GM23248 (cell line): ENCODE results near the gene COL16A1.

Experiments
- EZH2 ChIP-seq: fragments of 200-600 bp; sonication (generic); IDR thresholded peaks from 2 replicates; pipeline ENCODE4 v1.6.1; 2018; ENCODE audit warnings: antibody characterized with exemption, mild to moderate bottlenecking; ENCODE audit not compliant: insufficient read depth, poor library complexity, severe bottlenecking
- EZH2phosphoT487 ChIP-seq: fragments of 200-600 bp; sonication (generic); IDR thresholded peaks from 2 replicates; pipeline ENCODE4 v1.6.1; 2018; ENCODE audit warnings: antibody characterized with exemption, moderate library complexity, mild to moderate bottlenecking, low read depth; ENCODE audit not compliant: insufficient read depth

DNA sequence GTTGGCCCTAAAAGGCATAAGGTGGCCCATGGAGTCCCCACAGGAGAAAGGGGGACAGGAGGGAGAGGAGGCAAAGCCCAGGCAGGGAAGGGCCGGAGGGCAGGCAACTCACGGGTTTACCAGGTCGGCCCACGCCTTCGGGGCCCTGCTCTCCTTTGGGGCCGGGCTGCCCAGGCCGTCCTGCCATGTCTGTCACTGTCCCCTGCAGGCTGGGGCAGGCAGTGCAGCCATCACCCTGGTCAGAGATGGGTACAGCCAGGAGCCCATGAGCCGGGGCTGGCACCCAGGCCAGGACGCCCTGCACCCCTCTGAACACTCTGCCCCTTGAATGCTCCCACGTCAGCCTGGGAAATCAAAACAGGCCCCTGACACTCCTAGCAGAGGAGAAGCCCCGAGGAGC lies 19.8 kb downstream of the COL16A1 start:
- no peak for TF ChIP-seq EZH2
- no peak for TF ChIP-seq EZH2phosphoT487
